Spinal cord (tissue), 10 donors: ENCODE results near the gene MST1R. TPM values are rescaled to one million over a fixed set of nuclear protein-coding genes. Genes with fewer than 3 reads are reported as not detected.
"Not testable (repeated sequence)": the region's sequence is repeated elsewhere in the genome, so short reads cannot be mapped to it uniquely, and the experiment has no call there.

Experiments used
- DNase-seq, 6 donors: peaks; one replicate each; pipeline versions ENCODE4 v3.0.0 to v3.0.0-alpha.2; 2013 to 2015; ENCODE audit warnings: low spot score in 6 of 6, low read depth in 4 of 6
- H3K27ac ChIP-seq: one replicate; pipeline ENCODE4 v1.5.1; 2013; ENCODE audit warnings: low read depth, low read length, control low read depth
- H3K27me3 ChIP-seq: one replicate; pipeline ENCODE4 v1.6.1; 2013; ENCODE audit warnings: low read length; ENCODE audit not compliant: control insufficient read depth, insufficient read depth
- H3K36me3 ChIP-seq: one replicate; pipeline ENCODE4 v1.6.1; 2013; ENCODE audit warnings: low read length; ENCODE audit not compliant: control insufficient read depth, insufficient read depth
- H3K4me1 ChIP-seq: one replicate; pipeline ENCODE4 v1.6.1; 2013; ENCODE audit warnings: low read length; ENCODE audit not compliant: control insufficient read depth, insufficient read depth
- H3K4me3 ChIP-seq: one replicate; pipeline ENCODE4 v1.5.1; 2013; ENCODE audit warnings: low read depth, low read length, control low read depth
- H3K9me3 ChIP-seq: one replicate; pipeline ENCODE4 v1.6.1; 2013; ENCODE audit warnings: low read length; ENCODE audit not compliant: control insufficient read depth, insufficient read depth
- WGBS: methylation state at CpG from one replicate; pipeline ENCODE4 v1.1.5; 2013; ENCODE audit warnings: missing lambda C conversion rate; ENCODE audit not compliant: insufficient coverage; 5-methylcytosine and 5-hydroxymethylcytosine counted together
- polyA plus RNA-seq, 2 donors: library from polyadenylated mRNA; unstranded; fragments of 120-200 nt; gene quantifications; one replicate each; pipeline ENCODE4 v1.2.1, GENCODE V29; 2013; ENCODE audit not compliant: insufficient read length in 2 of 2
- total RNA-seq, 2 donors: library from RNA; depleted of rRNA in 1 of 2; stranded (reverse); fragments of 120-200 nt in 1 of 2; fragments of >200 nt in 1 of 2; gene quantifications; one replicate each; pipeline versions ENCODE4 v1.2.3 to v1.2.4, GENCODE V29; 2013 to 2014
- donor health status: healthy.

The MST1R gene
- total and polyA plus RNA-seq, 4 donors = 0.63 to 2.5 (median 0.84) TPM

- Histone ChIP-seq H3K9me3 (no peaks in the 10 kb centered on the region), H3K27me3 (no peaks in the 10 kb centered on the region), H3K4me3 (no peak overlapping the region), H3K4me1 (peaks cover 4% of the 10 kb centered on the region), H3K27ac (no peak overlapping the region), H3K36me3 (peaks cover 46% of the 10 kb centered on the region)
- peak in 2 of 6 donors; percentile 23 to 67 for DNase-seq
- WGBS = 82% methylated on average over 4 of the region's 4 CpGs
Observed at GRCh38 chr3:49912881-49913281, 9.2 kb upstream of the MST1R start.

- Histone ChIP-seq H3K27ac (no peak overlapping the region), H3K4me3 (no peak overlapping the region), H3K9me3 (no peaks in the 10 kb centered on the region), H3K27me3 (no peaks in the 10 kb centered on the region), H3K36me3 (peaks cover 46% of the 10 kb centered on the region), H3K4me1 (peaks cover 4% of the 10 kb centered on the region)
- WGBS = 91% methylated on average over 15 of the region's 15 CpGs
- no peak for DNase-seq
Observed at GRCh38 chr3:49911611-49912010, 7.9 kb upstream of the MST1R start.

GRCh38 chr3:49911124-49911420 is 7.4 kb upstream of the MST1R start:
- no peak for DNase-seq
- Histone ChIP-seq H3K9me3 (no peaks in the 10 kb centered on the region), H3K27me3 (no peaks in the 10 kb centered on the region), H3K27ac (no peak overlapping the region), H3K36me3 (peaks cover 46% of the 10 kb centered on the region), H3K4me1 (peaks cover 8% of the 10 kb centered on the region), H3K4me3 (no peak overlapping the region)
- no CpG with 5 or more reads among the region's 2 CpGs for WGBS

- 35% methylated on average over 43 of the region's 48 CpGs for WGBS
- peaks cover 8% of the 10 kb centered on the region for H3K4me1 ChIP-seq
- H3K36me3 ChIP-seq = peaks cover 46% of the 10 kb centered on the region
- peak in 2 of 6 donors; percentile 42 to 46 for DNase-seq
- no peak overlapping the region for H3K27ac ChIP-seq
- H3K27me3 ChIP-seq = no peaks in the 10 kb centered on the region
- no peak overlapping the region for H3K4me3 ChIP-seq
- H3K9me3 ChIP-seq = no peaks in the 10 kb centered on the region
Observed at GRCh38 chr3:49910409-49911123, 6.9 kb upstream of the MST1R start.

- no peak overlapping the region for H3K4me3 ChIP-seq
- H3K27ac ChIP-seq = no peak overlapping the region
- WGBS = 90% methylated on average over 9 of the region's 14 CpGs
- peaks cover 12% of the 10 kb centered on the region for H3K4me1 ChIP-seq
- peaks cover 49% of the 10 kb centered on the region for H3K36me3 ChIP-seq
- DNase-seq = no peak
- H3K27me3 ChIP-seq = no peaks in the 10 kb centered on the region
- H3K9me3 ChIP-seq = no peaks in the 10 kb centered on the region
Observed at GRCh38 chr3:49908373-49909199, 4.9 kb upstream of the MST1R start.

- no peak overlapping the region for H3K4me3 ChIP-seq
- H3K36me3 ChIP-seq = peaks cover 43% of the 10 kb centered on the region
- no peaks in the 10 kb centered on the region for H3K9me3 ChIP-seq
- H3K4me1 ChIP-seq = peaks cover 13% of the 10 kb centered on the region
- peak in 2 of 6 donors; percentile 73 to 77 for DNase-seq
- no peaks in the 10 kb centered on the region for H3K27me3 ChIP-seq
- WGBS = 73% methylated on average over 3 of the region's 15 CpGs
- no peak overlapping the region for H3K27ac ChIP-seq
Observed at GRCh38 chr3:49906073-49906743, 2.5 kb upstream of the MST1R start.

GRCh38 chr3:49904448-49904847 is 775 bp upstream of the MST1R start:
- Histone ChIP-seq H3K36me3 (peaks cover 29% of the 10 kb centered on the region), H3K4me1 (peaks cover 18% of the 10 kb centered on the region)
- H3K4me3 ChIP-seq, H3K27me3 ChIP-seq, H3K27ac ChIP-seq, DNase-seq, H3K9me3 ChIP-seq: not testable (repeated sequence)
- 98% methylated on average over 10 of the region's 13 CpGs for WGBS

- H3K27ac ChIP-seq = no peak overlapping the region
- H3K9me3 ChIP-seq = no peaks in the 10 kb centered on the region
- H3K4me1 ChIP-seq = peaks cover 18% of the 10 kb centered on the region
- H3K36me3 ChIP-seq = peaks cover 25% of the 10 kb centered on the region
- DNase-seq = no peak
- H3K4me3 ChIP-seq = no peak overlapping the region
- 89% methylated on average over 44 of the region's 44 CpGs for WGBS
- H3K27me3 ChIP-seq = no peaks in the 10 kb centered on the region
Observed at GRCh38 chr3:49902511-49903345, 945 bp downstream of the MST1R start.
